ENCODE measurements around the gene TAAR8. TPM values are rescaled to one million over a fixed set of nuclear protein-coding genes. Genes with fewer than 3 reads are reported as not detected.

Gene TAAR8, protein sequence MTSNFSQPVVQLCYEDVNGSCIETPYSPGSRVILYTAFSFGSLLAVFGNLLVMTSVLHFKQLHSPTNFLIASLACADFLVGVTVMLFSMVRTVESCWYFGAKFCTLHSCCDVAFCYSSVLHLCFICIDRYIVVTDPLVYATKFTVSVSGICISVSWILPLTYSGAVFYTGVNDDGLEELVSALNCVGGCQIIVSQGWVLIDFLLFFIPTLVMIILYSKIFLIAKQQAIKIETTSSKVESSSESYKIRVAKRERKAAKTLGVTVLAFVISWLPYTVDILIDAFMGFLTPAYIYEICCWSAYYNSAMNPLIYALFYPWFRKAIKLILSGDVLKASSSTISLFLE
- polyA plus RNA-seq (2013, experiment 1 of 2), result not detected
- polyA plus RNA-seq (2013, experiment 2 of 2), result not detected

GRCh38 chr6:132552372-132552771, at the start of gene TAAR8:
Gene TAAR8 (plus strand): TSS chr6:132552672. CDS start chr6:132552693, 21 bp downstream.
- no peak within 1 kb of the TSS for H3K9ac ChIP-seq (ENCODE audit: low read depth, low read length)
- no peaks in the 10 kb centered on the region for H3K27me3 ChIP-seq (ENCODE audit: insufficient read depth, low read length)
- H3K4me1 ChIP-seq (ENCODE audit: insufficient read depth, low read length), result peaks cover 12% of the 10 kb centered on the region; the same call in 1 of the 2 replicates
- H3K9me3 ChIP-seq (ENCODE audit: insufficient read depth, low read depth, low read length), result no peaks in the 10 kb centered on the region
- no peaks in the 10 kb centered on the region for H3K36me3 ChIP-seq (ENCODE audit: insufficient read depth, low read length)
- no peak within 1 kb of the TSS for H3K4me3 ChIP-seq (ENCODE audit: low read length)
- no CpG with 5 or more reads among the region's 2 CpGs for WGBS
- H3K27ac ChIP-seq (ENCODE audit: low read depth, low read length), result no peak within 1 kb of the TSS

GRCh38 chr6:132504757-132505156, 47.7 kb upstream of the TAAR8 start:
- Histone ChIP-seq H3K27ac (ENCODE audit: low read depth, low read length) (no peak overlapping the region), H3K9me3 (ENCODE audit: insufficient read depth, low read depth, low read length) (no peaks in the 10 kb centered on the region), H3K4me1 (ENCODE audit: insufficient read depth, low read length) (no peaks in the 10 kb centered on the region), H3K4me3 (ENCODE audit: low read length) (no peak overlapping the region), H3K27me3 (ENCODE audit: insufficient read depth, low read length) (no peaks in the 10 kb centered on the region), H3K36me3 (ENCODE audit: insufficient read depth, low read length) (peaks cover 31% of the 10 kb centered on the region), H3K9ac (ENCODE audit: low read depth, low read length) (no peak overlapping the region)
- 79% methylated on average over 3 of the region's 5 CpGs for WGBS

- Histone ChIP-seq H3K4me1 (ENCODE audit: insufficient read depth, low read length) (no peaks in the 10 kb centered on the region), H3K4me3 (ENCODE audit: low read length) (no peak overlapping the region), H3K36me3 (ENCODE audit: insufficient read depth, low read length) (peaks cover 31% of the 10 kb centered on the region), H3K9me3 (ENCODE audit: insufficient read depth, low read depth, low read length) (no peaks in the 10 kb centered on the region), H3K27me3 (ENCODE audit: insufficient read depth, low read length) (no peaks in the 10 kb centered on the region), H3K27ac (ENCODE audit: low read depth, low read length) (no peak overlapping the region), H3K9ac (ENCODE audit: low read depth, low read length) (no peak overlapping the region)
- 91% methylated on average over 1 of the region's 1 CpG for WGBS
Measured at GRCh38 chr6:132505158-132505557, 47.3 kb upstream of the TAAR8 start.

DNA sequence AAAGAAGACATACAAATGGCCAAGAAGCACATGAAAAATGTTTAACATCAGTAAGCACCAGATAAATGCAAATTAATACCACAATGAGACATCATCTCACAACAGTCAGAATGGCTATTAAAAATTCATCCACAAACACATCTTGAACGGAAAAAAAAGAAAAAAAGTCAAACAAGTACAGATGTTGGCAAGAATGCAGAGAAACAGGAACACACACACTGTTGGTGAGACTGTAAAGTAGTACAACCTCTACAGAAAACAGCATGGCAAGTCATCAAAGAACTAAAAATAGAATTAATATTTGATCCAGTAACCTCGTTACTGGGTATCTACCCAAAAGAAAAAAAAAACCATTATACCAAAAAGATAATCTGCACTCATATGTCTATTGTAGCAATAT, 46.0 kb upstream of the TAAR8 start:
- Histone ChIP-seq H3K9ac (ENCODE audit: low read depth, low read length) (no peak overlapping the region), H3K36me3 (ENCODE audit: insufficient read depth, low read length) (peaks cover 18% of the 10 kb centered on the region), H3K4me1 (ENCODE audit: insufficient read depth, low read length) (no peaks in the 10 kb centered on the region; the same call in 1 of the 2 replicates), H3K27me3 (ENCODE audit: insufficient read depth, low read length) (no peaks in the 10 kb centered on the region), H3K9me3 (ENCODE audit: insufficient read depth, low read depth, low read length) (no peaks in the 10 kb centered on the region), H3K4me3 (ENCODE audit: low read length) (no peak overlapping the region), H3K27ac (ENCODE audit: low read depth, low read length) (no peak overlapping the region)
- WGBS, result 96% methylated on average over 2 of the region's 2 CpGs

DNA sequence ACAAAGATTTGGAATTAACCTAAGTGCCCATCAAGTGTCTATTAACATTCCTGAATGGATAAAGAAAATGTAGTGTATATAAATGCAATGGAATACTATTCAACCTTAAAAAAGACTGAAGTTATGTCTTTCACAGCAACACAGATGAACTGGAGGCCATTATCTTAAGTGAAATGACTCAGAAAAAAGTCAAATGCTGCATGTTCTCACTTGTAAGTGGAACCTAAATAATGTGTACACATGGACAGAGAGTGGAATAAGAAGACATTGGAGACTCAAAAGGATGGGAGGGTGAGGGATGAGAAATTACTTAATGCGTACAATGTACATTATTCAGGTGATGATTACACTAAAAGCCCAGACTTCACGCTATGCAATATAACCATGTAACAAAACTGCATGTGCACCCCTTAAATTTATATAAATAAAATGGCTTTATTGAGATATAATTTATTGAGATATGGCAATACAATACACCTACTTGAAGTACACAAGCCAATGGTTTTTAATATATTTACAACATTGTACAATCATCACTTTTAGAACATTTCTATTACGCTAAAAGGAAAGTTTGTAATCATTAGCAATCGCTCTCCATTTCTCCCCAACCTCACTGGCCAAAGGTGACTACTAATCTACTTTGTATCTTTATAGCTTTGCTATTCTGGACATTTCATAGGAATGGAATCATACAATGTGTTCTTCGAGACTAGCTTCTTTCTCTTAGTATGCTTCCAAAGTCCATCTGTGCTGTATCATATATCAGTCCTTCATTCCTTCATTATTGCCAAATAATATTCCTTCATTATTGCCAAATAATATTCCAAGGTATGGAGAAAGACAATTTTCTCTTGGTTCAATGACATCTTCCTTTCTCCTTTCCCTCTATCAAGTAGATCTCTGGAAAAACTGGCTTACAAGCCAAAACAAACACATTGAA, 45.3 kb upstream of the TAAR8 start:
- 93% methylated on average over 4 of the region's 5 CpGs for WGBS

GRCh38 chr6:132511210-132511830, 41.2 kb upstream of the TAAR8 start:
- Histone ChIP-seq H3K27ac (ENCODE audit: low read depth, low read length) (no peak overlapping the region), H3K9ac (ENCODE audit: low read depth, low read length) (no peak overlapping the region), H3K27me3 (ENCODE audit: insufficient read depth, low read length) (peaks cover 9% of the 10 kb centered on the region; the same call in 1 of the 2 replicates), H3K36me3 (ENCODE audit: insufficient read depth, low read length) (no peaks in the 10 kb centered on the region), H3K4me3 (ENCODE audit: low read length) (peak overlapping the region; percentile 95), H3K9me3 (ENCODE audit: insufficient read depth, low read depth, low read length) (no peaks in the 10 kb centered on the region), H3K4me1 (ENCODE audit: insufficient read depth, low read length) (peaks cover 6% of the 10 kb centered on the region; the same call in 1 of the 2 replicates)
- WGBS, result 78% methylated on average over 4 of the region's 4 CpGs

More for the DNA sequence above, 45.3 kb upstream of the TAAR8 start:
- H3K9me3 ChIP-seq (ENCODE audit: insufficient read depth, low read depth, low read length), result no peaks in the 10 kb centered on the region
- peaks cover 6% of the 10 kb centered on the region; the same call in 1 of the 2 replicates for H3K4me1 ChIP-seq (ENCODE audit: insufficient read depth, low read length)
- peaks cover 11% of the 10 kb centered on the region for H3K36me3 ChIP-seq (ENCODE audit: insufficient read depth, low read length)
- H3K27ac ChIP-seq (ENCODE audit: low read depth, low read length), result no peak overlapping the region
- H3K9ac ChIP-seq (ENCODE audit: low read depth, low read length), result no peak overlapping the region
- H3K4me3 ChIP-seq (ENCODE audit: low read length), result no peak overlapping the region
- H3K27me3 ChIP-seq (ENCODE audit: insufficient read depth, low read length), result no peaks in the 10 kb centered on the region

DNA sequence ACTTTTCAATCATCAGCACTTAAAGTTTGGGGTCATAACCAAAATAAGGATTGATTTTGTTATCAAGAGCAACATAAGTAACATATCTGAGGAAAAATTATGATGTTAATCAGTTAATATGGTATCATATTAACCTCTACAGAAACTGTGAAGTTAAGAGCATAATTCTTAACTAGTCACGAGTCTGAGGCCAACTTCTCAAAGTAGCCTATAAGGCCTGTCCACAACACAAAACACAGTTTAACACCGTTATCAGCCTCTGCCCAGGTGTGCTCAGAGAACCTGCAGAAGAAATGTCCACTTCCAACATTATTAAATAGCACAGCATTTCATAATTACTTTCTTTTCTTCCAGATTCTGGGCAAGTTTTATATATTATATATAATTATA, 40.6 kb upstream of the TAAR8 start:
- 61% methylated on average over 2 of the region's 2 CpGs for WGBS
- H3K27ac ChIP-seq (ENCODE audit: low read depth, low read length), result no peak overlapping the region
- no peaks in the 10 kb centered on the region for H3K9me3 ChIP-seq (ENCODE audit: insufficient read depth, low read depth, low read length)
- H3K9ac ChIP-seq (ENCODE audit: low read depth, low read length), result no peak overlapping the region
- H3K36me3 ChIP-seq (ENCODE audit: insufficient read depth, low read length), result no peaks in the 10 kb centered on the region
- peak overlapping the region; percentile 95 for H3K4me3 ChIP-seq (ENCODE audit: low read length)
- peaks cover 9% of the 10 kb centered on the region; the same call in 1 of the 2 replicates for H3K27me3 ChIP-seq (ENCODE audit: insufficient read depth, low read length)
- peaks cover 6% of the 10 kb centered on the region; the same call in 1 of the 2 replicates for H3K4me1 ChIP-seq (ENCODE audit: insufficient read depth, low read length)

DNA sequence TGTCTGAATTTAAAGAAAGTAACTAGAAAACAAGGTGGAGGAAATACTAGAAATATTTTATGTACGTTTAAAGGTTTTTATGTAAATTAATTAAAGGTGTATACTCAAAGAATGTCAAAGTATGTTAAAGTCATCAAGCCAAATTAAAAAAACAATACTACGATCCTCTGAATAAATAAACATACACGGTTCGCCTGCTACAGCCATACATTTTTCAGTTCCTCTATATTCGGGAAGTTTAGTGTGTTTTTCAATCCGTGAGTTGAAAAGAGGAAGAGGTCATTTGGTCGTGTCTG, 40.2 kb upstream of the TAAR8 start:
- Histone ChIP-seq H3K27me3 (ENCODE audit: insufficient read depth, low read length) (peaks cover 9% of the 10 kb centered on the region; the same call in 1 of the 2 replicates), H3K36me3 (ENCODE audit: insufficient read depth, low read length) (no peaks in the 10 kb centered on the region), H3K4me1 (ENCODE audit: insufficient read depth, low read length) (peaks cover 6% of the 10 kb centered on the region; the same call in 1 of the 2 replicates), H3K27ac (ENCODE audit: low read depth, low read length) (no peak overlapping the region; the same call in 1 of the 2 replicates), H3K9ac (ENCODE audit: low read depth, low read length) (peak overlapping the region; percentile 75), H3K4me3 (ENCODE audit: low read length) (peak overlapping the region; percentile 95), H3K9me3 (ENCODE audit: insufficient read depth, low read depth, low read length) (no peaks in the 10 kb centered on the region)
- 4% methylated on average over 7 of the region's 7 CpGs for WGBS

DNA sequence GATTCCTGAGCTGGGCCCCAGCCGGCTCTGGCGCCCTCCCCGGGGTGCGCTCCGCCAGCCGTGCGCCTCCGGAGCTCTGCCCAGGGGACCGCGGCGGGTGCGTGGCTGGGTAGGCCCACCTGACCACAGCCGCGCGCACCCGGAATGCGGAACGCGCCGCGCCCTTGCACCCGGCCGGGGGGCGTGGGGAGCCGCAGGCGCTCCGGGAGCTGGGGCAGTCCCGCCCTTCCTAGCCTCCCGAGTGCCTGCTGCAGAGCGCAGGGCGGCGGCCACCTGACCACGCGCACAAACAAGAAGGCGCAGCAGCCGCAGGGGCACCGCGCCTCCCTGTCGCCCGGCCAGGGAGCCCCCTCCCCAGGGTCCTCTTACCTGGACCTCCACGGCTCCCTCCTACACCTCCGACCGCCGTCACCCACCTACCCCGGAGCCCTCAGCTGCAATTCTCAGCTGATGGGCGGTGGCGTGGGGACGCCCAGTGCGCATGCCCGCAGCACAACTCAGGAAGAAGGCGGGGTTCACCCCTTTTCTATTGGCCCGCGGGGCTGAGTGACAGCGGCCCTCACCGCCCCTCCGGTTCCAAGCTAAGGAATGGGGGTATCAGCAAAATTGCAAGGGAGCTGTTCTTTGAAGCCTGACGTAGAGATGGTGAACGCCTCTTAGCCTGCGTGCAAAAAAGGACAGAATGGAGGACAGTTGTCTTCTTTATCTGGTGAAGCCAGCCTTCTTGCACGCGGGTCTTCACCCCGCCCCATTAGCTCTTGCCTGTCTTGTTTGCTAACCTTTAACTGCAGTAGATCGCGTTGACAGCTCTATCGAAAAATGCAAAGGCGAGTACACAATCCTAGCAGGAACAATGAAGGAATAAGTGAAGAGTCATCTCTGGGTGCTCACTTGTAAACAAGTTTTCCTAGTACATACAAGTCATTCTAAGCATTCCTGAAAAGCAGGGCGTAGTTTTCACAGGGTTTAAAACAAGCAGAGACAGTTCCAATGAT, 39.5 kb upstream of the TAAR8 start, which contains the start of gene STX7:
STX7 (minus strand) TSS at position 479 of the 995 bp plus-strand sequence. CDS start 9,586 bp downstream, outside the sequence.
- peak within 1 kb of the TSS; percentile 95 for H3K4me3 ChIP-seq (ENCODE audit: low read length)
- peaks cover 9% of the 10 kb centered on the region; the same call in 1 of the 2 replicates for H3K27me3 ChIP-seq (ENCODE audit: insufficient read depth, low read length)
- H3K9ac ChIP-seq (ENCODE audit: low read depth, low read length), result peak within 1 kb of the TSS; percentile 75
- H3K27ac ChIP-seq (ENCODE audit: low read depth, low read length), result no peak within 1 kb of the TSS; the same call in 1 of the 2 replicates
- H3K4me1 ChIP-seq (ENCODE audit: insufficient read depth, low read length), result peaks cover 6% of the 10 kb centered on the region; the same call in 1 of the 2 replicates
- no peaks in the 10 kb centered on the region for H3K9me3 ChIP-seq (ENCODE audit: insufficient read depth, low read depth, low read length)
- under 1% methylated on average over 66 of the region's 67 CpGs for WGBS
- no peaks in the 10 kb centered on the region for H3K36me3 ChIP-seq (ENCODE audit: insufficient read depth, low read length)
